Stimulated activated CD4-positive, alpha-beta T cell treated with anti-CD3 and anti-CD28 coated beads, Interleukin-1b, Interleukin-23, amount 100 ng/mL, for 24 hours (primary cell): ENCODE results near the gene NDUFA11.
A peak's percentile ranks its signal among the peaks of the same experiment; 100 is the strongest.

Source experiments
- DNase-seq, 4 experiments: peaks; one replicate each; pipeline ENCODE4 v3.0.0-alpha.2; 2020; ENCODE audit warnings: low read depth in 4 of 4, low spot score in 1 of 4

The NDUFA11 gene

GRCh38 chr19:5903624-5904351, at the start of gene NDUFA11:
Gene NDUFA11, minus strand, starts transcription at chr19:5903790. Its CDS starts 82 bp downstream, at chr19:5903708.
- DNase-seq: peak; percentile 96 to 98 (median 97)

- no peak for DNase-seq
Observed at GRCh38 chr19:5953030-5953589, 49.5 kb upstream of the NDUFA11 start.

GRCh38 chr19:5952193-5953029, 48.8 kb upstream of the NDUFA11 start:
- no peak for DNase-seq

GRCh38 chr19:5951338-5951861, 47.8 kb upstream of the NDUFA11 start:
- no peak for DNase-seq

- DNase-seq: no peak
Observed at GRCh38 chr19:5950741-5951140, 47.2 kb upstream of the NDUFA11 start.

GRCh38 chr19:5949792-5950305, 46.3 kb upstream of the NDUFA11 start:
- peak in 1 of 4 experiments; percentile 24 for DNase-seq

GRCh38 chr19:5948752-5949564, 45.4 kb upstream of the NDUFA11 start:
- DNase-seq: no peak

- no peak for DNase-seq
Observed at GRCh38 chr19:5947435-5947834, 43.8 kb upstream of the NDUFA11 start.

GRCh38 chr19:5943623-5944022, 40.0 kb upstream of the NDUFA11 start:
- DNase-seq: no peak

- no peak for DNase-seq
Observed at GRCh38 chr19:5943045-5943444, 39.5 kb upstream of the NDUFA11 start.

GRCh38 chr19:5941673-5942072, 38.1 kb upstream of the NDUFA11 start:
- DNase-seq: no peak

- DNase-seq: no peak
Observed at GRCh38 chr19:5940260-5941208, 36.9 kb upstream of the NDUFA11 start.

GRCh38 chr19:5937550-5937949, 34.0 kb upstream of the NDUFA11 start:
- DNase-seq: no peak

- DNase-seq: no peak
Observed at GRCh38 chr19:5936292-5936592, 32.7 kb upstream of the NDUFA11 start.

GRCh38 chr19:5935473-5936291, 32.1 kb upstream of the NDUFA11 start:
- no peak for DNase-seq

GRCh38 chr19:5934774-5935472, 31.3 kb upstream of the NDUFA11 start:
- DNase-seq: no peak

- DNase-seq: no peak
Observed at GRCh38 chr19:5934069-5934401, 30.4 kb upstream of the NDUFA11 start.

- no peak for DNase-seq
Observed at GRCh38 chr19:5933391-5934068, 29.9 kb upstream of the NDUFA11 start.
